Measurements from ENCODE around the gene TNFAIP8L1.

TNFAIP8L1 gene

GRCh38 chr19:4602915-4603314 is 36.4 kb upstream of the TNFAIP8L1 start:
- no peaks in the 10 kb centered on the region for H3K27me3 ChIP-seq (ENCODE audit: insufficient read depth, poor library complexity, severe bottlenecking)
- no peak overlapping the region for H3K4me3 ChIP-seq (replicated peaks; ENCODE audit: insufficient read depth, low read length)
- TF ChIP-seq SPI1 (IDR thresholded peaks at IDR 0.05; ENCODE audit: borderline replicate concordance, low read depth) = no peak
- TF ChIP-seq CTCF (IDR thresholded peaks at IDR 0.05; ENCODE audit: insufficient read depth, low read length) = no peak
- no peak for TF ChIP-seq REST (IDR thresholded peaks at IDR 0.05; ENCODE audit: insufficient replicate concordance, low read depth)
- no peak for TF ChIP-seq GABPA (IDR thresholded peaks at IDR 0.05; ENCODE audit: low read depth)
- no peak for TF ChIP-seq POLR2AphosphoS5 (IDR thresholded peaks at IDR 0.05; ENCODE audit: low read depth)
- no peak overlapping the region for H3K27ac ChIP-seq (replicated peaks)
- DNase-seq (ENCODE audit: low read depth in 1 of 2, low spot score in 1 of 2) = no peak

GRCh38 chr19:4604912-4605311 is 34.4 kb upstream of the TNFAIP8L1 start:
- H3K4me3 ChIP-seq (replicated peaks; ENCODE audit: insufficient read depth, low read length) = no peak overlapping the region
- no peak for TF ChIP-seq GABPA (IDR thresholded peaks at IDR 0.05; ENCODE audit: low read depth)
- no peak for TF ChIP-seq SPI1 (IDR thresholded peaks at IDR 0.05; ENCODE audit: borderline replicate concordance, low read depth)
- TF ChIP-seq POLR2AphosphoS5 (IDR thresholded peaks at IDR 0.05; ENCODE audit: low read depth) = no peak
- no peak for TF ChIP-seq CTCF (IDR thresholded peaks at IDR 0.05; ENCODE audit: insufficient read depth, low read length)
- no peak for TF ChIP-seq REST (IDR thresholded peaks at IDR 0.05; ENCODE audit: insufficient replicate concordance, low read depth)
- H3K27me3 ChIP-seq (ENCODE audit: insufficient read depth, poor library complexity, severe bottlenecking) = no peaks in the 10 kb centered on the region
- no peak for DNase-seq (ENCODE audit: low read depth in 1 of 2, low spot score in 1 of 2)
- no peak overlapping the region for H3K27ac ChIP-seq (replicated peaks)

- H3K27me3 ChIP-seq (ENCODE audit: insufficient read depth, poor library complexity, severe bottlenecking) = no peaks in the 10 kb centered on the region
- H3K27ac ChIP-seq (replicated peaks) = no peak overlapping the region
- no peak overlapping the region for H3K4me3 ChIP-seq (replicated peaks; ENCODE audit: insufficient read depth, low read length)
- no peak for DNase-seq (ENCODE audit: low read depth in 1 of 2, low spot score in 1 of 2)
- TF ChIP-seq POLR2AphosphoS5 (IDR thresholded peaks at IDR 0.05; ENCODE audit: low read depth) = no peak
- no peak for TF ChIP-seq SPI1 (IDR thresholded peaks at IDR 0.05; ENCODE audit: borderline replicate concordance, low read depth)
- no peak for TF ChIP-seq CTCF (IDR thresholded peaks at IDR 0.05; ENCODE audit: insufficient read depth, low read length)
- TF ChIP-seq GABPA (IDR thresholded peaks at IDR 0.05; ENCODE audit: low read depth) = no peak
Measured at GRCh38 chr19:4606181-4606580, 33.1 kb upstream of the TNFAIP8L1 start.
